ENCODE data around the gene DPYD.
"Not testable (repeated sequence)": the region's sequence is repeated elsewhere in the genome, so short reads cannot be mapped to it uniquely, and the experiment has no call there.

The DPYD gene

DNA sequence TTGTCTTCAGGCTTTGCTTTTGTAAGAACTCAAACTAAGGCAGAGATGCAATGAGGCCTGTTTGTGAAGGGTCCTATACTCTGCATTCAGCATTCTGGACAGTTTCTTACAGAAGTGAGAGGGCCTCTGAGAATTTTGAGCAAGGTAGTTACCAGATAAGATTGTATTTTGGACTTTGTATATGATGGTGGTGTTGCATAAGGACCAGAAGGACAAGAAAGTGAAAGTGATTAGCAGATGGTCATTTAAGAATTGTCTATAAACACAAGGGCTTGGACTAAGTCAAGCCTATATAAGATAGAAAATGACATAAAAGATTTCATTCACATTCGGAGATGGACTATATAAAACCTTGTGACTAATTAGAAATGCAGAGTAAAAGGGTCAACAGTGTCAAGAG is 662.2 kb downstream of the DPYD start:
- FAIRE-seq = no peak
- no peak for TF ChIP-seq SPI1 (IDR thresholded peaks at IDR 0.05; ENCODE audit: low read depth, low read length)
- no peak for TF ChIP-seq POU2F2 (IDR thresholded peaks at IDR 0.05; ENCODE audit: low read depth, low read length)
- no peak for TF ChIP-seq PAX5 (IDR thresholded peaks at IDR 0.05; ENCODE audit: insufficient read depth, low read length, severe bottlenecking)
- no peak for TF ChIP-seq TAF1 (IDR thresholded peaks at IDR 0.05; ENCODE audit: low read depth, low read length)
- TF ChIP-seq POLR2AphosphoS5 (IDR thresholded peaks at IDR 0.05; ENCODE audit: low read depth, low read length) = no peak
- no peak for TF ChIP-seq POLR2A (IDR thresholded peaks at IDR 0.05; ENCODE audit: low read depth, low read length)
- no peak for DNase-seq (ENCODE audit: insufficient read length, low spot score)

DNA sequence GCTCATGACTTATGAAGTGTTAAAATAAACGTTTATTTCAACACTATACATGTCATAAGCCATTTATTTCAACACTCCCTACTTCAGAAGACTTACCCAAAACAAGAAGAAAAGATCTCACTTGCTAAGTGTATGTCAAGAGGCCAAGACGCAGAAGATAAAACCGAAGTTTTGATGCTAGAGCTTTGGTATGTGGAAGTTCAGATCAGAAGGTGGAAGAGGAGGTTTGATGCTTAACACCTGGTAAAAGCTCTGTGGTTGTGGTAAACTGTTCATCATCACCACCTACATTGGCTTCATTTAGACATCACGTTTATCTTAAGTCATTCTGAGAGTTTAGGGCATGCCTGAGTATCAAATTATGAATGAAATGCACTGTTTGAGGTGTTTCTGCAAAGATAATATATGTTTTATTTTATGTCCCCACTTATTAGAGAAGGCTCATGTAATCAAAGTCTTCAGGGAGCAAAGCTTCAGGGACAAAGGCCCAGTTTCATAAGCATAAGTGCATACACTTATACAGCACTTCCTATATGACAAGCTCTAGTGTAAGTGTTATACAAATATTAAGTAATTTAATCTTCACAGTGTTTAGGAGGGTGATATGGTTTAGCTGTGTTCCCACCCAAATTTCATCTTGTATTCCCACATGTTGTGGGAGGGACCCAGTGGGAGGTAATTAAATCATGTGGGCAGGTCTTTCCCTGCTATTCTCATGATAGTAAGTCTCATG is 665.9 kb downstream of the DPYD start:
- DNase-seq (ENCODE audit: insufficient read length, low spot score) = no peak
- TF ChIP-seq PAX5 (IDR thresholded peaks at IDR 0.05; ENCODE audit: insufficient read depth, low read length, severe bottlenecking) (no peak), SPI1 (IDR thresholded peaks at IDR 0.05; ENCODE audit: low read depth, low read length) (no peak), POLR2AphosphoS5 (IDR thresholded peaks at IDR 0.05; ENCODE audit: low read depth, low read length) (no peak), POU2F2 (IDR thresholded peaks at IDR 0.05; ENCODE audit: low read depth, low read length) (no peak), TAF1 (IDR thresholded peaks at IDR 0.05; ENCODE audit: low read depth, low read length) (no peak), POLR2A (IDR thresholded peaks at IDR 0.05; ENCODE audit: low read depth, low read length) (no peak)

DNA sequence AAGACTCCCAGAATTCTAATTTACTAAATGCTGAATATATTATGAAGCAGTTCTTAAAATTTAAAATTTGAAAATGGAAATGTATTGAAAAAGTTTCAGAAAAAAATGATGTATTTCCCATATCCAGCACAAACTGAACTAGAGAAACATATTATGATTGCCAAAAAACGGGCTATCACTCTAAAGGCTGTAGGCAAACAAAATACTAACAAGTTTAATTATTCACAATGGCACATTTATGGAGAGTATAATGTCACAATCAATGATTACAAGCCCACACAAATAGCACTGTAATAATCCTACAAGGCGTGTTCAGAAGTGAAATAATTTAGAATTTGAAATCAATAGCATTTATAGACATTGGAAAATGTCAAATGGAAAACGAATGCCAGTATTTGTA is 667.9 kb downstream of the DPYD start:
- no peak for DNase-seq (ENCODE audit: insufficient read length, low spot score)
- no peak for TF ChIP-seq POU2F2 (IDR thresholded peaks at IDR 0.05; ENCODE audit: low read depth, low read length)
- TF ChIP-seq SPI1 (IDR thresholded peaks at IDR 0.05; ENCODE audit: low read depth, low read length) = no peak
- TF ChIP-seq PAX5 (IDR thresholded peaks at IDR 0.05; ENCODE audit: insufficient read depth, low read length, severe bottlenecking) = no peak
- TF ChIP-seq POLR2A (IDR thresholded peaks at IDR 0.05; ENCODE audit: low read depth, low read length) = no peak
- no peak for TF ChIP-seq POLR2AphosphoS5 (IDR thresholded peaks at IDR 0.05; ENCODE audit: low read depth, low read length)
- no peak for TF ChIP-seq TAF1 (IDR thresholded peaks at IDR 0.05; ENCODE audit: low read depth, low read length)
- FAIRE-seq = no peak

More for the DNA sequence above, 665.9 kb downstream of the DPYD start:
- FAIRE-seq = no peak

DNA sequence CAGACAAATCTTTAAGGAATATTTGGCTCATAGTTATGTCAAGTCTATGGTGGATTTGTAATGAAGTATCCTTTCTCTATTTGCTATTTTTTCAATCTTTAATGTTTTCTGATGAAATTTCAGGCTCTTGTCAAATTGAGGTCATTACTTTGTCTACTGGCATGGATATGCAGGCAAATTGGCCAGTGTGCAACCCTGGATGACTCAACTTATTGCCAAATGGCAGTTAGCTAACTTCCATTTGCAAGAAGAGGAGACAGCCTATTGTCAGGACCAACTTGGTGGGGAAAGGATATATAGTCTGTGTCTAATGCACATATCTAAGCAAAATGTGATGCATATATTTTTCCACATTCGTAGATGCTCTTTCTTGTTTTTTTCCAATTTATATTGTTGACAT is 668.8 kb downstream of the DPYD start:
- DNase-seq (ENCODE audit: insufficient read length, low spot score) (no peak), FAIRE-seq (no peak)
- TF ChIP-seq POLR2A (IDR thresholded peaks at IDR 0.05; ENCODE audit: low read depth, low read length) (no peak), POLR2AphosphoS5 (IDR thresholded peaks at IDR 0.05; ENCODE audit: low read depth, low read length) (no peak), SPI1 (IDR thresholded peaks at IDR 0.05; ENCODE audit: low read depth, low read length) (no peak), TAF1 (IDR thresholded peaks at IDR 0.05; ENCODE audit: low read depth, low read length) (no peak), POU2F2 (IDR thresholded peaks at IDR 0.05; ENCODE audit: low read depth, low read length) (no peak), PAX5 (IDR thresholded peaks at IDR 0.05; ENCODE audit: insufficient read depth, low read length, severe bottlenecking) (no peak)

DNA sequence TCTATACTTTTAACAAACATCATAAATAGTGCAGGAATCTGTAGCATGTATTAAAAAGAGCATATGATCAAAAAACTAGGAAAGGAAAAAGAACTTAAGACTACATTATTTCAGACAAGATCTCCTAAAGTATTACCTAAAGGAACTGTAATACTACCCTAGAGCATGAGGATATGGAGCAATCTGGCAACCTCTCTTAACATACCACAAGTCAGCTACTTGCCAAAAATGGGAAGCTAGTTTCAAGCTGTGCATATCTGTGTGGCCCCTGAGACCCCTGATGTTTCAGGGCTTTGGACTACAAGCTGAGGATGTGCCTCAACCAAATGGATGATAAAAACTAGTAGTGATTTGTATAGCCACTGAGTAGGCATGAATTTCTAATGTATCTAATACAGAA is 673.6 kb downstream of the DPYD start:
- TF ChIP-seq PAX5 (IDR thresholded peaks at IDR 0.05; ENCODE audit: insufficient read depth, low read length, severe bottlenecking) = no peak
- no peak for TF ChIP-seq SPI1 (IDR thresholded peaks at IDR 0.05; ENCODE audit: low read depth, low read length)
- TF ChIP-seq POU2F2 (IDR thresholded peaks at IDR 0.05; ENCODE audit: low read depth, low read length) = no peak
- no peak for TF ChIP-seq POLR2A (IDR thresholded peaks at IDR 0.05; ENCODE audit: low read depth, low read length)
- FAIRE-seq = no peak
- no peak for DNase-seq (ENCODE audit: insufficient read length, low spot score)

DNA sequence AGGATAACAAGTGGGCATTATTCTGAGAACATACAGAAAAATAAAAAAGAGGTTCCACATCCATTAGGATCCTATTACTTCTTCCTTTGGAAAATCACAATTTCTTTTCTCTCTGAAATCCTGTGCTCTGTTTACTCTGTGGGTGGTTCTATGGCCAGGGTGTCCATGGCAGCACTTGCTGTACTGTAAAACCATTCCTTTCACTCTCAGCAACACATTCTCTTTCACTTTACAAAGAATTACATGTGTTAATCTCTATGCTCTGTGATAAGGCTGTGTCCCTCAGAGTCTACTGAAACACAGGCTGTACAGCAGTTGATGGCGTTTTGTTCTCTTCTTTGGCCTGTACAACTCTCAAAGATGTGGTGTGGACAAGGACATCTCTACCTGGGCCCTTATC is 675.2 kb downstream of the DPYD start:
- no peak for FAIRE-seq
- TF ChIP-seq POU2F2 (IDR thresholded peaks at IDR 0.05; ENCODE audit: low read depth, low read length) (no peak), PAX5 (IDR thresholded peaks at IDR 0.05; ENCODE audit: insufficient read depth, low read length, severe bottlenecking) (no peak), SPI1 (IDR thresholded peaks at IDR 0.05; ENCODE audit: low read depth, low read length) (no peak), POLR2AphosphoS5 (IDR thresholded peaks at IDR 0.05; ENCODE audit: low read depth, low read length) (no peak), POLR2A (IDR thresholded peaks at IDR 0.05; ENCODE audit: low read depth, low read length) (no peak), TAF1 (IDR thresholded peaks at IDR 0.05; ENCODE audit: low read depth, low read length) (no peak)
- no peak for DNase-seq (ENCODE audit: insufficient read length, low spot score)

DNA sequence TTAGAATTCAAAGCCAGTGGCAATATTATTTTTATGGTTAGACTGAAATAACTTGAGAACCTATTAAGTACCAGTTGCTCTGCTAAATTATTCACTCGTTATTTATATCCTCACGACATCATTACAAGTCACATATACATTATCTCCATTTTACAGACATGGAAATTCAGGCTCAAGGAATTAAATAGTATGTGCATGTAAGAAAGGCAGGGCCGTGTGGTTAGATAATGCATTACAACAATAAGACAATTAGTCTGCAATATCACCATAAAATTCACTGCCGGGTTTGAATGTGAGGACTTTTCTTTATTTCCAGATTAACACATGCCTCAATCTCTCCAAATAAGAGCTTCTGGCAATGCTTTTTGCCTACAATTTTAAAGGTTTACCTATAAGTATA is 675.8 kb downstream of the DPYD start:
- no peak for DNase-seq (ENCODE audit: insufficient read length, low spot score)
- no peak for FAIRE-seq
- TF ChIP-seq POLR2AphosphoS5 (IDR thresholded peaks at IDR 0.05; ENCODE audit: low read depth, low read length) = no peak
- no peak for TF ChIP-seq TAF1 (IDR thresholded peaks at IDR 0.05; ENCODE audit: low read depth, low read length)
- TF ChIP-seq POLR2A (IDR thresholded peaks at IDR 0.05; ENCODE audit: low read depth, low read length) = no peak
- no peak for TF ChIP-seq PAX5 (IDR thresholded peaks at IDR 0.05; ENCODE audit: insufficient read depth, low read length, severe bottlenecking)
- no peak for TF ChIP-seq SPI1 (IDR thresholded peaks at IDR 0.05; ENCODE audit: low read depth, low read length)
- no peak for TF ChIP-seq POU2F2 (IDR thresholded peaks at IDR 0.05; ENCODE audit: low read depth, low read length)

DNA sequence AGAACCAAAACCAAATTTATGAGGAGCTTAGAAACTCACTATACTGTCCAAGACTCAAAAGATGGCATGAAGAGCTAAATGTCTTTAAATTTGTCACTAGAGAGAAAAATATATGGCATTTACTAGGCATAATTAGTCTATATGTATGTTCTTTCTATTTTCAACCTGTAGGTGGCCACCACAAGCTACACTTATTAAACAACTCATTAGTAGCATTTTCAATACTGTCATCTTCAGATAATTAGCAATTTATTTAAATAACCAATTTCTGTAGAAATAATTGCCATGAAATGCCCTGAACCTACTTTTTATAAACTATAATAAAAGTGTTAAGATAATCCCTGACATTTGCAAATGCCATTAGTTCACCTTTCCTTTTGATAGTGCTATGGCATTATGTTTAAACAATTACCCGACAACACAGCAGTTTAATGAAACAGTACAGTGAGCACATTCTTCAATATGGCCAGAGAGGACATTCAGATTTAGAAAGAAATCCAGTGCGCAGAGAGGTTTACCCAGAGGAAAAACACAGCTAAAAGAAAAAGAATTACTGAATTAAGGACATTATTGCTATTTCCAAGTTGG is 676.8 kb downstream of the DPYD start:
- DNase-seq (ENCODE audit: insufficient read length, low spot score) (no peak), FAIRE-seq (no peak)
- TF ChIP-seq TAF1 (IDR thresholded peaks at IDR 0.05; ENCODE audit: low read depth, low read length) = no peak
- no peak for TF ChIP-seq SPI1 (IDR thresholded peaks at IDR 0.05; ENCODE audit: low read depth, low read length)
- no peak for TF ChIP-seq PAX5 (IDR thresholded peaks at IDR 0.05; ENCODE audit: insufficient read depth, low read length, severe bottlenecking)
- TF ChIP-seq POLR2AphosphoS5 (IDR thresholded peaks at IDR 0.05; ENCODE audit: low read depth, low read length) = no peak
- no peak for TF ChIP-seq POLR2A (IDR thresholded peaks at IDR 0.05; ENCODE audit: low read depth, low read length)
- no peak for TF ChIP-seq POU2F2 (IDR thresholded peaks at IDR 0.05; ENCODE audit: low read depth, low read length)

DNA sequence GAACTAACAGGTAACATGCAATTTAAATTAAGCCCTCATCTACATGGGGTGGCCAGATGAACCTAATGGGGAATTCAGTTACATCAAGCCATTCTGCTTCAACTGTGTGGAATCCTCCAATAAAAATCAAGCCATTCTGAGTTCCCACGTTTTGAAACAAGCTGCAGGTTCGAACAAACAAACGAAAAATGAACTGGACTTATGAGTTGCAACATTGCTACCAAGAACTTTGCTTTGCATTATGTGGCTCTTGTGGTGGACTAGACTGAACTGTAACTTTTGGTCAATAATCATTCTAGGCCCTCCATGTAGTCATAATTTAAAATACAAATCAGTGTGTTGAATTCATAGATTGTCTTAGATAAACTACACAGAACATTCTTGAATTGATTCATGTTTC is 682.0 kb downstream of the DPYD start:
- DNase-seq (ENCODE audit: insufficient read length, low spot score) (no peak), FAIRE-seq (no peak)
- TF ChIP-seq POU2F2 (IDR thresholded peaks at IDR 0.05; ENCODE audit: low read depth, low read length) = no peak
- no peak for TF ChIP-seq POLR2A (IDR thresholded peaks at IDR 0.05; ENCODE audit: low read depth, low read length)
- TF ChIP-seq POLR2AphosphoS5 (IDR thresholded peaks at IDR 0.05; ENCODE audit: low read depth, low read length) = no peak
- TF ChIP-seq SPI1 (IDR thresholded peaks at IDR 0.05; ENCODE audit: low read depth, low read length) = no peak
- no peak for TF ChIP-seq TAF1 (IDR thresholded peaks at IDR 0.05; ENCODE audit: low read depth, low read length)
- TF ChIP-seq PAX5 (IDR thresholded peaks at IDR 0.05; ENCODE audit: insufficient read depth, low read length, severe bottlenecking) = no peak

DNA sequence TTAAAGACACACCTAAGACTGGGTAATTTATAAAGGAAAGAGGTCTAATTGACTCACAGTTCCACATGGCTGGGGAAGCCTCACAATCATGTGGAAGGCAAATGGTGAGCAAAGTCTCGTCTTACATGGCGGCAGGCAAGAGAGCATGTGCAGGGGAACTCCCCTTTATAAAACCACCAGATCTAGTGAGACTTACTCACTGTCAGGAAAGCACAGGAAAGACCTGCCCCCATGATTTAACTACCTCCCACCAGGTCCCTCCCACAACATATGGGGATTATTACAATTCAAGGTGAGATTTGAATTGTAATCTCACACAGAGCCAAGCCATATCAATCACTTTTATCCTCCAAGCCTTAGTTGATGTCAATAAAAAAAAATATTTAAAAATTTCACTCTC is 689.5 kb downstream of the DPYD start:
- not testable (repeated sequence) for FAIRE-seq; DNase-seq (ENCODE audit: insufficient read length, low spot score)
